PC-9 (cell line): Measurements from ENCODE around the gene CST9. TPM values are rescaled to one million over a fixed set of nuclear protein-coding genes. Genes with fewer than 3 reads are reported as not detected.

ENCODE experiments used
- BruUV-seq: library from RNA; stranded (reverse); fragments of 400-500 nt; replicated peaks from 2 replicates; lab custom pipeline; 2021; lab: Mats Ljungman, UMichigan
- CTCF ChIA-PET: fragments of 300-600 bp; sonication (Branson Sonifier 250); formaldehyde crosslinking; loops from one replicate; lab custom pipeline; 2022; ENCODE audit warnings: antibody characterized with exemption; lab: Charles Lee
- POLR2A ChIA-PET: fragments of 300-600 bp; sonication (Branson Sonifier 250); formaldehyde crosslinking; loops from one replicate; lab custom pipeline; 2022; ENCODE audit warnings: antibody characterized with exemption; ENCODE audit not compliant: unreplicated experiment; lab: Charles Lee
- DNase-seq, 2 experiments: peaks; one replicate each; pipeline versions ENCODE4 v3.0.0 to v3.0.0-alpha.2; 2015 to 2022; ENCODE audit warnings: mixed read lengths in 1 of 2
- H2AFZ ChIP-seq: fragments of 200-600 bp; sonication (generic); 2 replicates; pipeline ENCODE4 v1.8.1; 2017; ENCODE audit warnings: antibody characterized with exemption
- H3F3A ChIP-seq: fragments of 200-600 bp; sonication (generic); 2 replicates; pipeline ENCODE4 v1.8.1; 2017; ENCODE audit warnings: antibody characterized with exemption, mild to moderate bottlenecking, low read depth; ENCODE audit not compliant: insufficient read depth
- H3K27ac ChIP-seq: fragments of 200-600 bp; sonication (generic); 2 replicates; pipeline ENCODE4 v1.6.1; 2016; ENCODE audit warnings: mixed run types
- H3K27me3 ChIP-seq: fragments of 200-600 bp; sonication (generic); 2 replicates; pipeline ENCODE4 v1.6.1; 2016; ENCODE audit warnings: low read depth, mixed run types; ENCODE audit not compliant: insufficient read depth
- H3K36me3 ChIP-seq: fragments of 200-600 bp; sonication (generic); 2 replicates; pipeline ENCODE4 v1.6.1; 2016; ENCODE audit warnings: low read depth, mixed run types
- H3K4me1 ChIP-seq: fragments of 200-600 bp; sonication (generic); replicated peaks from 2 replicates; pipeline ENCODE4 v1.6.1; 2016; ENCODE audit warnings: mixed run types; ENCODE audit not compliant: insufficient read depth
- H3K4me2 ChIP-seq: fragments of 200-600 bp; sonication (generic); 2 replicates; pipeline ENCODE4 v1.6.1; 2017; ENCODE audit warnings: mixed run types
- H3K4me3 ChIP-seq: fragments of 200-600 bp; sonication (generic); 2 replicates; pipeline ENCODE4 v1.6.1; 2016; ENCODE audit warnings: mixed run types
- H3K79me2 ChIP-seq: fragments of 200-600 bp; sonication (generic); 2 replicates; pipeline ENCODE4 v1.6.1; 2017; ENCODE audit warnings: low read depth, mixed run types
- H3K9me2 ChIP-seq: fragments of 200-600 bp; sonication (generic); 2 replicates; pipeline ENCODE4 v1.8.1; 2017; ENCODE audit warnings: mild to moderate bottlenecking; ENCODE audit not compliant: insufficient read depth
- H3K9me3 ChIP-seq: fragments of 200-600 bp; sonication (generic); 2 replicates; pipeline ENCODE4 v1.8.1; 2016; ENCODE audit warnings: low read depth; ENCODE audit not compliant: insufficient read depth
- H4K20me1 ChIP-seq: fragments of 200-600 bp; sonication (generic); 2 replicates; pipeline ENCODE4 v1.8.1; 2017; ENCODE audit not compliant: insufficient read depth
- CTCF ChIP-seq: fragments of 200-600 bp; sonication (generic); conservative IDR thresholded peaks from 2 replicates; pipeline ENCODE4 v1.6.1; 2017; ENCODE audit warnings: mixed run types, antibody characterized with exemption, mild to moderate bottlenecking, moderate library complexity
- EZH2 ChIP-seq: fragments of 200-600 bp; sonication (generic); IDR thresholded peaks from 2 replicates; pipeline ENCODE4 v1.8.0; 2017; ENCODE audit warnings: antibody characterized with exemption, low read depth
- intact Hi-C: fragments of 100-400 bp; cut with micrococcal nuclease; formaldehyde crosslinking; loops from one replicate; pipeline ENCODE4 v1.10.0; 2022; ENCODE audit not compliant: unreplicated experiment
- total RNA-seq: library from RNA; stranded (reverse); gene quantifications from 2 replicates; pipeline ENCODE4 v1.2.3, GENCODE V29; 2021

CST9 gene
- total RNA-seq, 1 experiment from 2014 or later = not detected

DNA sequence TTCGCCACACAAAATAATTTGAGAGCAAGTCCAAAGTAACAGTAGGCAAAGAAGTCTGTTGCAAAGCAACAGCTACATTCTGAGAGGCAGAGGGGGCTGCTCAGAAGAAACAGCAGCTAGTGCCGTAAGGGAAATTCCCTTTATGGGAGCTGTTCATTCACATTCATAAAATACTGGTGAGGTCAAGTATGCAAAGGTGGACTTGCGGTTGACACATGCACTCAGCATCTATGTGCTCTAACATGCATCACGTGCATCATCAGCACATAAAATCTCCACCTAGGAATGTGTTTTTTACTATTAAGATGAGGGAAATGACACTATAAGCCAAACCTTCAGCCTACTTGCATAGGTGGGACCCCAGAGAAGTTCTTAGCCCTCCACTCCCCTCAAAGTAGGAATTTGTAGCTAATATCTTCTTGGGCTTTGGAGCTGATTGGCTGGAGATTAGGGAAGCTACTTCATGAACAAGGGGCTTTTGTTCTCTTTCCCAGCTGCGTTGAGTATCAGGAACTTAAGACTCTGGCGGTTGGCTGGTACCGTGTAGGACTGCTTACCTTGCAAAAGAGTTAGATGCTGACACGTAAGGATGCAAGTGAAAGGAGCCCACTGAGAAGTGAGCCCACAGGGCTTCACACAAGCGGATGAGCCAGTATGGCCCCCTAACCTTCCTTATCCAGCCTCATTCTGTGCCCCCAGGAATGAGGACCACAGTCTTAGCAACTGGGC, 19.7 kb upstream of the CST9 start:
- ChIA-PET CTCF (interaction anchor here (0.6 kb wide), 1 partner anchor 12 kb away, joined by 3 read pairs; no protein-coding TSS in a partner anchor), POLR2A (interaction anchor here (0.7 kb wide), 1 partner anchor 253 kb away, joined by 10 read pairs; no protein-coding TSS in a partner anchor)
- peaks cover 34% of the 10 kb centered on the region for H3F3A ChIP-seq
- no peak overlapping the region for H3K4me3 ChIP-seq
- no peak overlapping the region for H3K4me2 ChIP-seq
- no peaks in the 10 kb centered on the region for H3K36me3 ChIP-seq
- H3K79me2 ChIP-seq = no peaks in the 10 kb centered on the region
- H3K9me3 ChIP-seq = peaks cover 3% of the 10 kb centered on the region; the same call in 1 of the 2 replicates
- no peaks in the 10 kb centered on the region for H3K9me2 ChIP-seq
- H3K27ac ChIP-seq = no peak overlapping the region
- TF ChIP-seq CTCF (no peak), EZH2 (no peak)
- BruUV-seq = no TSS peak
- H3K27me3 ChIP-seq = no peaks in the 10 kb centered on the region
- no peaks in the 10 kb centered on the region for H4K20me1 ChIP-seq
- H2AFZ ChIP-seq = no peak overlapping the region
- intact Hi-C loops = loop anchor here (10.0 kb wide), 2 partner anchors 271 to 861 kb away; partner anchors contain the start of gene NXT1
- H3K4me1 ChIP-seq = peaks cover 43% of the 10 kb centered on the region
- no peak for DNase-seq

DNA sequence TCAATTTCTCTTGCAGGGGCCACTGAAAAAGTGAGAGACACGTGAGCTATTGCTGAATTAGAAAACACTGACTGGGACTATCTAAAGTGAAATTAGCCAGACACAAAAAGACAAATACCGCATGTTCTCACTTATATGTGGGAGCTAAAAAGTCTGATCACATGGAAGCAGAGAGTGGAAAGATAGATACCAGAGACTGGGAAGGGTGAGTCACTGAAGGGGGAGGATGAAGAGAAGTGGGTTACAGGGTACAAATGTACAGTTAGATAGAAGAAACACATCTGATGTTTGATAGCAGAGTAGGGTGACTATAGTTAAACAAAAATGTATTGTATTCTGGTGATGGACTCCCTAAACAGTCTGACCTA, 18.6 kb upstream of the CST9 start:
- intact Hi-C loops = loop anchor here (10.0 kb wide), 2 partner anchors 270 to 860 kb away; partner anchors contain the start of gene NXT1
- CTCF ChIA-PET = no interaction called here
- Histone ChIP-seq H3K9me2 (no peaks in the 10 kb centered on the region), H3K36me3 (no peaks in the 10 kb centered on the region), H3K27me3 (no peaks in the 10 kb centered on the region), H3K79me2 (no peaks in the 10 kb centered on the region), H3K27ac (no peak overlapping the region), H3K9me3 (peaks cover 3% of the 10 kb centered on the region; the same call in 1 of the 2 replicates), H3F3A (peaks cover 24% of the 10 kb centered on the region), H3K4me3 (no peak overlapping the region), H2AFZ (no peak overlapping the region), H3K4me1 (peaks cover 34% of the 10 kb centered on the region), H3K4me2 (no peak overlapping the region), H4K20me1 (no peaks in the 10 kb centered on the region)
- DNase-seq = no peak
- TF ChIP-seq CTCF (no peak), EZH2 (no peak)
- no TSS peak for BruUV-seq
- POLR2A ChIA-PET = no interaction called here

- no peak overlapping the region; the same call in 1 of the 2 replicates for H3K27ac ChIP-seq
- ChIA-PET CTCF (no interaction called here), POLR2A (no interaction called here)
- TF ChIP-seq CTCF (no peak), EZH2 (no peak)
- no peak overlapping the region for H2AFZ ChIP-seq
- no peaks in the 10 kb centered on the region for H3K36me3 ChIP-seq
- BruUV-seq = no TSS peak
- H3K4me3 ChIP-seq = no peak overlapping the region
- H3F3A ChIP-seq = peaks cover 22% of the 10 kb centered on the region
- no peak overlapping the region for H3K4me2 ChIP-seq
- no peaks in the 10 kb centered on the region for H3K27me3 ChIP-seq
- H4K20me1 ChIP-seq = no peaks in the 10 kb centered on the region
- H3K9me3 ChIP-seq = peaks cover 3% of the 10 kb centered on the region; the same call in 1 of the 2 replicates
- H3K4me1 ChIP-seq = peaks cover 29% of the 10 kb centered on the region
- H3K79me2 ChIP-seq = no peaks in the 10 kb centered on the region
- intact Hi-C loops = loop anchor here (10.0 kb wide), 2 partner anchors 269 to 859 kb away; partner anchors contain the start of gene NXT1
- H3K9me2 ChIP-seq = no peaks in the 10 kb centered on the region
- DNase-seq = no peak
These were observed 18.1 kb upstream of the CST9 start for GRCh38 chr20:23623666-23624323.
